Measurements from ENCODE around the gene KAT6B. TPM values are rescaled to one million over a fixed set of nuclear protein-coding genes. Genes with fewer than 3 reads are reported as not detected.

Gene KAT6B
- total and polyA plus RNA-seq, 4 donors = 5.0 to 161 (median 21.0) TPM

GRCh38 chr10:74926791-74927585, 100.6 kb downstream of the KAT6B start:
- Histone ChIP-seq H3K9me3 (ENCODE audit: control insufficient read depth in 4 of 4, insufficient read depth in 3 of 4, low read length in 3 of 4) (no peaks in the 10 kb centered on the region), H3K36me3 (ENCODE audit: control insufficient read depth in 4 of 4, insufficient read depth in 4 of 4, low read length in 4 of 4) (no peaks in the 10 kb centered on the region), H3K27me3 (ENCODE audit: control insufficient read depth in 3 of 3, insufficient read depth in 3 of 3, low read length in 2 of 3) (no peaks in the 10 kb centered on the region), H3K4me1 (ENCODE audit: control insufficient read depth in 5 of 5, insufficient read depth in 5 of 5, low read length in 5 of 5) (peaks cover 16 to 58% (median 28%) of the 10 kb centered on the region in 5 donors), H3K27ac (ENCODE audit: low read depth in 1 of 2, low read length in 1 of 2) (peak overlapping the region in 1 of 2 donors; percentile 15), H3K4me3 (no peak overlapping the region), H3K9ac (ENCODE audit: insufficient read depth in 1 of 2, low read length in 2 of 2) (no peak overlapping the region)
- TF ChIP-seq, protein P1, sequence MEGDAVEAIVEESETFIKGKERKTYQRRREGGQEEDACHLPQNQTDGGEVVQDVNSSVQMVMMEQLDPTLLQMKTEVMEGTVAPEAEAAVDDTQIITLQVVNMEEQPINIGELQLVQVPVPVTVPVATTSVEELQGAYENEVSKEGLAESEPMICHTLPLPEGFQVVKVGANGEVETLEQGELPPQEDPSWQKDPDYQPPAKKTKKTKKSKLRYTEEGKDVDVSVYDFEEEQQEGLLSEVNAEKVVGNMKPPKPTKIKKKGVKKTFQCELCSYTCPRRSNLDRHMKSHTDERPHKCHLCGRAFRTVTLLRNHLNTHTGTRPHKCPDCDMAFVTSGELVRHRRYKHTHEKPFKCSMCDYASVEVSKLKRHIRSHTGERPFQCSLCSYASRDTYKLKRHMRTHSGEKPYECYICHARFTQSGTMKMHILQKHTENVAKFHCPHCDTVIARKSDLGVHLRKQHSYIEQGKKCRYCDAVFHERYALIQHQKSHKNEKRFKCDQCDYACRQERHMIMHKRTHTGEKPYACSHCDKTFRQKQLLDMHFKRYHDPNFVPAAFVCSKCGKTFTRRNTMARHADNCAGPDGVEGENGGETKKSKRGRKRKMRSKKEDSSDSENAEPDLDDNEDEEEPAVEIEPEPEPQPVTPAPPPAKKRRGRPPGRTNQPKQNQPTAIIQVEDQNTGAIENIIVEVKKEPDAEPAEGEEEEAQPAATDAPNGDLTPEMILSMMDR (IDR thresholded peaks at IDR 0.05; ENCODE audit: control extremely low read depth, extremely low read depth) = no peak
- no peak for DNase-seq
- ATAC-seq (ENCODE audit: insufficient read depth, low FRiP score) = no peak
- 78 to 81% methylated on average over 4 of the region's 4 CpGs for WGBS, 2 donors

GRCh38 chr10:74927701-74928100, 101.3 kb downstream of the KAT6B start:
- no peaks in the 10 kb centered on the region for H3K36me3 ChIP-seq (ENCODE audit: control insufficient read depth in 4 of 4, insufficient read depth in 4 of 4, low read length in 4 of 4)
- 62 to 69% methylated on average over 2 of the region's 2 CpGs for WGBS, 2 donors

DNA sequence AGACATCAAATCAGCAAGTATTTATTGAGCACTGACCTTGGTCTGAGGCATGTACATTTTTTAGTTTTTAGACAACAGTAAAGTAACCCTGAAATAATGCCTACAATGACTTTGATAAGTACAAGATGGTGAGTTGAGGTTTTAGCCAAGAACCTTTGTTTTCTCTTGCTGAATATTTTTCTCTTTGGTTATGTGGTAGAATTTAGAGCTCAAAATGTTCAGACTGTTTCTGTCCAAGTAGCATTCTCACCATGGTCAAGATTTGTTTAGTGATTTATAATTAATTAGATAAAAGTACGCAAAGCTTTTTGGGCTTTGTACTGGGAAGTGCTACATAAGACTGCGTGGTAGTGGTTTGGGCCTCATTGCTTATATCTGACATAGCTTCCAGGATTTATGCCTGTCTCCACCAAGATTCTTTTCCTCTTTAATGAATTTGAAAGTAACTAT, 102.4 kb downstream of the KAT6B start:
- Histone ChIP-seq H3K36me3 (ENCODE audit: control insufficient read depth in 4 of 4, insufficient read depth in 4 of 4, low read length in 4 of 4) (no peaks in the 10 kb centered on the region), H3K4me1 (ENCODE audit: control insufficient read depth in 5 of 5, insufficient read depth in 5 of 5, low read length in 5 of 5) (peaks cover 8 to 50% (median 29%) of the 10 kb centered on the region in 5 donors), H3K9ac (ENCODE audit: insufficient read depth in 1 of 2, low read length in 2 of 2) (no peak overlapping the region), H3K27ac (ENCODE audit: low read depth in 1 of 2, low read length in 1 of 2) (peak overlapping the region in 1 of 2 donors; percentile 29), H3K27me3 (ENCODE audit: control insufficient read depth in 3 of 3, insufficient read depth in 3 of 3, low read length in 2 of 3) (no peaks in the 10 kb centered on the region), H3K9me3 (ENCODE audit: control insufficient read depth in 4 of 4, insufficient read depth in 3 of 4, low read length in 3 of 4) (no peaks in the 10 kb centered on the region), H3K4me3 (no peak overlapping the region)
- ATAC-seq (ENCODE audit: insufficient read depth, low FRiP score) = no peak
- 54 to 56% methylated on average over 2 of the region's 2 CpGs for WGBS, 2 donors
- TF ChIP-seq, protein P1 (IDR thresholded peaks at IDR 0.05; ENCODE audit: control extremely low read depth, extremely low read depth) = no peak
- DNase-seq = peak in 1 of 3 donors; percentile 39

More at GRCh38 chr10:74927701-74928100, 101.3 kb downstream of the KAT6B start:
- no peaks in the 10 kb centered on the region for H3K9me3 ChIP-seq (ENCODE audit: control insufficient read depth in 4 of 4, insufficient read depth in 3 of 4, low read length in 3 of 4)
- H3K27me3 ChIP-seq (ENCODE audit: control insufficient read depth in 3 of 3, insufficient read depth in 3 of 3, low read length in 2 of 3) = no peaks in the 10 kb centered on the region
- H3K4me3 ChIP-seq = no peak overlapping the region
- DNase-seq (no peak), ATAC-seq (ENCODE audit: insufficient read depth, low FRiP score) (no peak)
- peak overlapping the region in 1 of 2 donors; percentile 15 for H3K27ac ChIP-seq (ENCODE audit: low read depth in 1 of 2, low read length in 1 of 2)
- H3K4me1 ChIP-seq (ENCODE audit: control insufficient read depth in 5 of 5, insufficient read depth in 5 of 5, low read length in 5 of 5) = peaks cover 16 to 54% (median 30%) of the 10 kb centered on the region in 5 donors
- no peak overlapping the region for H3K9ac ChIP-seq (ENCODE audit: insufficient read depth in 1 of 2, low read length in 2 of 2)
- TF ChIP-seq, protein P1 (IDR thresholded peaks at IDR 0.05; ENCODE audit: control extremely low read depth, extremely low read depth) = no peak

All from lung (tissue), 12 donors.